ENCODE data around the gene SLC35B1.

SLC35B1 gene

GRCh38 chr17:49707608-49708514 is at the start of gene SLC35B1:
TSS of gene SLC35B1 (minus strand) at chr17:49707964. CDS start at chr17:49707833, 131 bp downstream.
- DNase-seq (ENCODE audit: low read depth) = peak; percentile 99

GRCh38 chr17:49757151-49757777 is 49.5 kb upstream of the SLC35B1 start:
- no peak for DNase-seq (ENCODE audit: low read depth)

- DNase-seq (ENCODE audit: low read depth) = no peak
Measured at GRCh38 chr17:49756323-49757150, 48.8 kb upstream of the SLC35B1 start.

GRCh38 chr17:49755663-49756283 is 48.0 kb upstream of the SLC35B1 start:
- no peak for DNase-seq (ENCODE audit: low read depth)

GRCh38 chr17:49753959-49754391 is 46.2 kb upstream of the SLC35B1 start:
- no peak for DNase-seq (ENCODE audit: low read depth)

GRCh38 chr17:49752508-49752907 is 44.7 kb upstream of the SLC35B1 start:
- no peak for DNase-seq (ENCODE audit: low read depth)

- no peak for DNase-seq (ENCODE audit: low read depth)
Measured at GRCh38 chr17:49749730-49750129, 42.0 kb upstream of the SLC35B1 start.

GRCh38 chr17:49748791-49749190 is 41.0 kb upstream of the SLC35B1 start:
- DNase-seq (ENCODE audit: low read depth) = no peak

GRCh38 chr17:49748223-49748622 is 40.5 kb upstream of the SLC35B1 start:
- DNase-seq (ENCODE audit: low read depth) = no peak

GRCh38 chr17:49747632-49748031 is 39.9 kb upstream of the SLC35B1 start:
- no peak for DNase-seq (ENCODE audit: low read depth)

GRCh38 chr17:49746791-49747490 is 39.2 kb upstream of the SLC35B1 start:
- no peak for DNase-seq (ENCODE audit: low read depth)

GRCh38 chr17:49745175-49746139 is 37.7 kb upstream of the SLC35B1 start:
- DNase-seq (ENCODE audit: low read depth) = no peak

- peak; percentile 32 for DNase-seq (ENCODE audit: low read depth)
Measured at GRCh38 chr17:49742166-49742638, 34.4 kb upstream of the SLC35B1 start.

- no peak for DNase-seq (ENCODE audit: low read depth)
Measured at GRCh38 chr17:49741692-49742076, 33.9 kb upstream of the SLC35B1 start.

- DNase-seq (ENCODE audit: low read depth) = no peak
Measured at GRCh38 chr17:49741009-49741691, 33.4 kb upstream of the SLC35B1 start.

- no peak for DNase-seq (ENCODE audit: low read depth)
Measured at GRCh38 chr17:49739641-49740271, 32.0 kb upstream of the SLC35B1 start.

- DNase-seq (ENCODE audit: low read depth) = no peak
Measured at GRCh38 chr17:49738456-49739163, 30.8 kb upstream of the SLC35B1 start.
